K562 (cell line): ENCODE results near the gene GPATCH4. TPM values are rescaled to one million over a fixed set of nuclear protein-coding genes. Genes with fewer than 3 reads are reported as not detected.

ENCODE experiments used
- ATAC-seq: fragments of 200-7000 bp; cut with Tn5 transposase; 3 replicates; pipeline ENCODE4 v1.9.1; 2020; ENCODE audit warnings: moderate library complexity
- BruUV-seq: library from RNA; stranded (reverse); fragments of 400-500 nt; replicated peaks from 2 replicates; lab custom pipeline; 2021; lab: Mats Ljungman, UMichigan
- CTCF ChIA-PET: fragments of 300-600 bp; formaldehyde crosslinking; extraction: SDS; loops from one replicate; lab custom pipeline; 2021; ENCODE audit warnings: low intra/inter-chr PET ratio; lab: Yijun Ruan, JAX
- POLR2A ChIA-PET: fragments of 300-600, 350-650 bp; sonication (Branson Sonifier 250); formaldehyde crosslinking; extraction: SDS; loops from one replicate; lab custom pipeline; 2021; ENCODE audit warnings: antibody characterized with exemption, inconsistent platforms; lab: Yijun Ruan, JAX
- DNase-seq, 4 experiments: peaks; one replicate each; pipeline versions ENCODE4 v3.0.0 to v3.0.0-alpha.2; 2011 to 2018; ENCODE audit warnings: low spot score in 3 of 4, mixed read lengths in 3 of 4; ENCODE audit errors: extremely low read depth in 1 of 4
- FAIRE-seq: peaks from 2 replicates; lab custom pipeline; 2011; peaks lifted over from hg19 to GRCh38; lab: Jason Lieb, UNC
- H2AFZ ChIP-seq: 2 replicates; pipeline ENCODE4 v1.6.0; 2011; ENCODE audit warnings: low read depth, low read length, control low read depth, inconsistent platforms
- H3K27ac ChIP-seq: fragments of 200-600 bp; 3 replicates; pipeline ENCODE4 v1.8.0; 2011; ENCODE audit warnings: low read depth, mild to moderate bottlenecking, control low read depth, inconsistent platforms, low read length, moderate library complexity, mixed read lengths; ENCODE audit errors: extremely low read depth
- H3K27me3 ChIP-seq, 2 experiments: fragments of 300-600 bp in 1 of 2; 2 replicates in 1 of 2; 3 replicates in 1 of 2; pipeline versions ENCODE4 v1.6.0 to v1.8.0; 2011; ENCODE audit warnings: inconsistent platforms in 2 of 2, low read length in 2 of 2, mild to moderate bottlenecking in 1 of 2, mixed read lengths in 1 of 2, moderate library complexity in 1 of 2; ENCODE audit not compliant: control insufficient read depth in 2 of 2, insufficient read depth in 2 of 2
- H3K36me3 ChIP-seq: fragments of 300-600 bp; 3 replicates; pipeline ENCODE4 v1.8.0; 2011; ENCODE audit warnings: mild to moderate bottlenecking, low read length, inconsistent platforms; ENCODE audit not compliant: control insufficient read depth, insufficient read depth
- H3K4me1 ChIP-seq, 2 experiments: fragments of 200-600 bp in 1 of 2; replicated peaks in 1 of 2; 2 replicates in 1 of 2; 3 replicates in 1 of 2; pipeline versions ENCODE4 v1.5.1 to v1.8.0; 2011; ENCODE audit warnings: inconsistent platforms in 2 of 2, low read length in 2 of 2, mild to moderate bottlenecking in 1 of 2, mixed read lengths in 1 of 2, moderate library complexity in 1 of 2; ENCODE audit not compliant: control insufficient read depth in 2 of 2, insufficient read depth in 2 of 2
- H3K4me2 ChIP-seq: 2 replicates; pipeline ENCODE4 v1.6.1; 2011; ENCODE audit warnings: low read length, control low read depth, inconsistent platforms, mixed read lengths; ENCODE audit not compliant: insufficient read depth
- H3K4me3 ChIP-seq: fragments of 200-600 bp; sonication (generic), shearing (Covaris generic); 2 replicates; pipeline ENCODE4 v1.5.1; 2016; ENCODE audit warnings: control low read depth, inconsistent platforms
- H3K79me2 ChIP-seq: fragments of 200-600 bp; 3 replicates; pipeline ENCODE4 v1.8.0; 2011; ENCODE audit warnings: low read length, inconsistent platforms; ENCODE audit not compliant: control insufficient read depth, insufficient read depth
- H3K9ac ChIP-seq, 2 experiments: 2 replicates each; pipeline versions ENCODE4 v1.6.0 to v1.6.1; 2011; ENCODE audit warnings: low read depth in 2 of 2, low read length in 2 of 2, control low read depth in 1 of 2, inconsistent platforms in 1 of 2, mild to moderate bottlenecking in 1 of 2, mixed read lengths in 1 of 2; ENCODE audit not compliant: insufficient read depth in 1 of 2
- H3K9me1 ChIP-seq: one replicate; pipeline ENCODE4 v1.6.0; 2011; ENCODE audit warnings: inconsistent platforms, mild to moderate bottlenecking, low read length, moderate library complexity; ENCODE audit not compliant: control insufficient read depth, insufficient read depth
- H3K9me3 ChIP-seq: replicated peaks from 2 replicates; pipeline ENCODE4 v1.5.1; 2011; ENCODE audit warnings: low read depth, low read length, inconsistent platforms; ENCODE audit not compliant: control insufficient read depth, insufficient read depth
- H4K20me1 ChIP-seq: replicated peaks from 2 replicates; pipeline ENCODE4 v1.6.1; 2011; ENCODE audit warnings: low read length, inconsistent platforms, mixed read lengths; ENCODE audit not compliant: control insufficient read depth, insufficient read depth
- BCOR ChIP-seq: fragments of 450-650 bp; IDR thresholded peaks from 2 replicates; pipeline ENCODE4 v1.6.1; 2016
- DPF2 ChIP-seq: fragments of 450-650 bp; IDR thresholded peaks from 2 replicates; pipeline ENCODE4 v1.6.1; 2016
- E2F5 ChIP-seq: sonication (generic); formaldehyde crosslinking; IDR thresholded peaks from 2 replicates; pipeline ENCODE4 v1.8.0; 2022; ENCODE audit warnings: mild to moderate bottlenecking, missing genetic modification reagents
- JUND ChIP-seq, 2 experiments: IDR thresholded peaks; 2 replicates in 1 of 2; 3 replicates in 1 of 2; pipeline ENCODE4 v1.6.1; 2011; ENCODE audit warnings: borderline replicate concordance in 2 of 2, low read depth in 2 of 2, low read length in 2 of 2, improper control_type of control experiment in 1 of 2, missing biosample characterization in 1 of 2, missing genetic modification characterization in 1 of 2, missing genetic modification reagents in 1 of 2
- KDM1A ChIP-seq, 2 experiments: fragments of 450-650 bp; IDR thresholded peaks; 2 replicates each; pipeline ENCODE4 v1.6.1; 2016; ENCODE audit warnings: mild to moderate bottlenecking in 2 of 2
- MCM2 ChIP-seq: fragments of 450-650 bp; IDR thresholded peaks from 2 replicates; pipeline ENCODE4 v1.6.1; 2017; ENCODE audit warnings: low read depth, mild to moderate bottlenecking
- POLR2B ChIP-seq: fragments of 450-650 bp; IDR thresholded peaks from 2 replicates; pipeline ENCODE4 v1.6.1; 2018; ENCODE audit warnings: low read depth; ENCODE audit not compliant: partially characterized antibody
- RBM25 ChIP-seq: fragments of 200-400 bp; formaldehyde crosslinking; IDR thresholded peaks from 2 replicates; pipeline ENCODE4 v1.6.1; 2018; ENCODE audit warnings: low read length, low read depth, moderate library complexity; ENCODE audit not compliant: severe bottlenecking
- SPI1 ChIP-seq: IDR thresholded peaks from 2 replicates; pipeline ENCODE4 v1.6.1; 2011; ENCODE audit warnings: low read depth, low read length, control low read depth, borderline replicate concordance
- SRSF9 ChIP-seq: fragments of 200-400 bp; formaldehyde crosslinking; IDR thresholded peaks from 2 replicates; pipeline ENCODE4 v1.6.1; 2017; ENCODE audit warnings: low read depth, low read length, borderline replicate concordance
- SUPT5H ChIP-seq: fragments of 450-650 bp; IDR thresholded peaks from 2 replicates; pipeline ENCODE4 v1.6.1; 2016
- XRCC3 ChIP-seq: fragments of 450-650 bp; IDR thresholded peaks from 2 replicates; pipeline ENCODE4 v1.6.1; 2017; ENCODE audit warnings: mild to moderate bottlenecking, moderate library complexity
- ZBTB1 ChIP-seq: sonication (generic); formaldehyde crosslinking; IDR thresholded peaks from 2 replicates; pipeline ENCODE4 v1.8.1; 2023; ENCODE audit warnings: missing genetic modification reagents, low read depth, mild to moderate bottlenecking, borderline replicate concordance
- ZNF551 ChIP-seq: fragments of 250-450 bp; sonication (Bioruptor Pico); IDR thresholded peaks from 2 replicates; pipeline ENCODE4 v1.5.0; 2021; ENCODE audit warnings: mild to moderate bottlenecking, moderate library complexity
- WGBS: fragments of 100-300 bp; shearing (Covaris generic); methylation state at CpG from one replicate; pipeline ENCODE4 v1.1.6; 2016; ENCODE audit warnings: low coverage, mixed read lengths; ENCODE audit not compliant: insufficient coverage; ENCODE audit errors: missing lambda C conversion rate; 5-methylcytosine and 5-hydroxymethylcytosine counted together
- in situ Hi-C: fragments of 300-500 bp; cut with MboI; formaldehyde crosslinking; loops from 4 replicates; pipeline ENCODE4 v1.15.0; 2018; ENCODE audit warnings: inconsistent platforms, mixed read lengths
- intact Hi-C: fragments of 100-400 bp; cut with micrococcal nuclease; formaldehyde crosslinking; loops from 2 replicates; pipeline ENCODE4 v1.14.2; 2022
- polyA plus RNA-seq, 8 experiments: library from polyadenylated mRNA; depleted of rRNA in 4 of 8; stranded (reverse) in 5 of 8; unstranded in 3 of 8; fragments of >200 nt; fragmentation: Nextera tagmentation in 2 of 8; fragmentation: Illumina TruSeq in 1 of 8; extraction: Ambion mirVana in 2 of 8; extraction: Trizol in 1 of 8; gene quantifications; 2 replicates each; pipeline versions ENCODE4 v1.2.1 to v1.2.3, GENCODE V29; 2011 to 2014; ENCODE audit warnings: inconsistent platforms in 1 of 8, missing spikeins in 1 of 8
- total RNA-seq, 7 experiments: library from RNA; depleted of rRNA in 6 of 7; stranded (reverse); fragments of >200 nt in 6 of 7; fragmentation: Illumina TruSeq in 2 of 7; extraction: Trizol in 2 of 7; gene quantifications; 2 replicates each; pipeline versions ENCODE4 v1.2.1 to v1.2.3, GENCODE V29; 2011 to 2021; ENCODE audit warnings: low replicate concordance in 1 of 7
- TF ChIP-seq, protein P1 (sequence below): fragments of 200-800 bp; sonication (Bioruptor generic); IDR thresholded peaks from 2 replicates; pipeline ENCODE4 v1.6.1; 2017; ENCODE audit warnings: missing genetic modification characterization, missing compliant biosample characterization

The GPATCH4 gene
- total and polyA plus RNA-seq, 9 of the 15 experiments (the other 6 are each of a cell fraction or from before 2014, with no cell fraction given), result 43.7 to 105 (median 76.5) TPM

DNA sequence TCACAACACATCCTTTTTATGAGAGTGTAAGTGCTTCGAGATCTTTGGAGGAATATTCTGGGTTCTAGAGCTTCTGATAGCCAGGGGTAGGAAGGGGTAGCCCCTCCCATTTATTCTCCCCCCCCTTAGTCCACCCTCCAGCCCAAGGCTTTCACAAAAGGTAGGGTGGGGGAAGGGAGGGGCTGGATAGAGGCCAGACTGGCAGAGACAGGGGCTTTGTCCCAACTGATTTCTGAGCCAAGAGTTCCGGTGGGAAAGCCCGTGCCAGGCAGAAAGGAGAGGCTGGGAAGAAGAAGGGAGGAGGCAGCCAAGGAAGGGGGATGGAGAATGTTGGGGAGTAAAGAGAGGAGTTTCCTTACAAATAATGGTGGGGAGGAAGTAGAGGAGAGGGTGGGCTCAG is 43.8 kb upstream of the GPATCH4 start (continued):
- TF ChIP-seq SRSF9 (no peak), MCM2 (no peak), SPI1 (no peak), XRCC3 (no peak), DPF2 (no peak)
- TF ChIP-seq, protein P1, sequence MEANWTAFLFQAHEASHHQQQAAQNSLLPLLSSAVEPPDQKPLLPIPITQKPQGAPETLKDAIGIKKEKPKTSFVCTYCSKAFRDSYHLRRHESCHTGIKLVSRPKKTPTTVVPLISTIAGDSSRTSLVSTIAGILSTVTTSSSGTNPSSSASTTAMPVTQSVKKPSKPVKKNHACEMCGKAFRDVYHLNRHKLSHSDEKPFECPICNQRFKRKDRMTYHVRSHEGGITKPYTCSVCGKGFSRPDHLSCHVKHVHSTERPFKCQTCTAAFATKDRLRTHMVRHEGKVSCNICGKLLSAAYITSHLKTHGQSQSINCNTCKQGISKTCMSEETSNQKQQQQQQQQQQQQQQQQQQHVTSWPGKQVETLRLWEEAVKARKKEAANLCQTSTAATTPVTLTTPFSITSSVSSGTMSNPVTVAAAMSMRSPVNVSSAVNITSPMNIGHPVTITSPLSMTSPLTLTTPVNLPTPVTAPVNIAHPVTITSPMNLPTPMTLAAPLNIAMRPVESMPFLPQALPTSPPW (CRISPR knock-in tag), result no peak

DNA sequence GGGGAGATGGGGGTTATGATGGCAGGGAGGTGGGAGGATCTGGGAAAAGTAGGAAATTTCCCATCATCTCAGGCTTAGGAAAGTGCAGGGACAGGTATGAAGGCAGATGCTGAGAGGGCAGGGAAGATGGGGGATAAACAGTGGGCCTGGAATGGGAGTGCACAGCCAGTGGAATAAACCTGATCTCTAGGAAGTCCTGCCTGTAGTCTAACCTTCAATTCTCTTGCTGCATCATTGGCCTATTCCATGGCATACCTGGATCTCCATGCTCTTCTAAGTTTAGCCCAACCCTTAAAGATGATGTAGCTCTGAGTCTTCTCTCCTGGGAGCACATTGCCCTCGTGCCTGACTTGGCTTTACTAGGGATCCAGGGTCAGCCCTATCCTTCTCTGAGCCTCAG is 43.4 kb upstream of the GPATCH4 start:
- in situ Hi-C loops (no loop called here), intact Hi-C loops (no loop called here)
- Histone ChIP-seq H3K9me3 (no peaks in the 10 kb centered on the region), H3K4me1 (peaks cover 0 to 30% of the 10 kb centered on the region in 2 experiments; a peak in 2 of 5 replicates), H3K36me3 (peaks cover 52% of the 10 kb centered on the region), H3K79me2 (no peaks in the 10 kb centered on the region), H3K4me2 (no peak overlapping the region), H3K27me3 (no peaks in the 10 kb centered on the region), H3K27ac (no peak overlapping the region), H4K20me1 (peaks cover 51% of the 10 kb centered on the region), H3K4me3 (no peak overlapping the region), H3K9me1 (no peaks in the 10 kb centered on the region), H2AFZ (no peak overlapping the region), H3K9ac (no peak overlapping the region)
- no peak for ATAC-seq
- CTCF ChIA-PET, result no interaction called here
- POLR2A ChIA-PET, result interaction anchor here (0.5 to 3.4 kb wide), 5 partner anchors 8 to 643 kb away, joined by 3 to 21 read pairs (median 6); no protein-coding TSS in a partner anchor
- FAIRE-seq, result no peak
- DNase-seq, result no peak
- WGBS, result 47% methylated on average over 1 of the region's 1 CpG
- peak; percentile 79 for TF ChIP-seq BCOR
- TF ChIP-seq RBM25, result peak; percentile 82
- TF ChIP-seq ZBTB1 (CRISPR knock-in tag), result no peak
- 0 out of 2 replicates have a peak, but pooled peaks have one; percentile 32 for TF ChIP-seq SUPT5H
- TF ChIP-seq ZNF551 (CRISPR knock-in tag), result no peak
- TF ChIP-seq E2F5 (CRISPR knock-in tag), result no peak
- TF ChIP-seq POLR2B, result peak; percentile 30
- TF ChIP-seq KDM1A (IDR thresholded peaks at IDR 0.05), result peak in 1 of 2 experiments; percentile 17; a peak in 1 of 4 replicates
- no peak for TF ChIP-seq JUND (IDR thresholded peaks at IDR 0.05; ENCODE audit: borderline replicate concordance, low read depth, low read length)
- no peak for TF ChIP-seq JUND (tag; IDR thresholded peaks at IDR 0.05; ENCODE audit: borderline replicate concordance, low read depth, low read length)
- no TSS peak for BruUV-seq
